ENCODE results near the gene VPS8. TPM values are rescaled to one million over a fixed set of nuclear protein-coding genes. Genes with fewer than 3 reads are reported as not detected.
"Not testable (repeated sequence)": the region's sequence is repeated elsewhere in the genome, so short reads cannot be mapped to it uniquely, and the experiment has no call there.

The VPS8 gene
- total RNA-seq, 1 experiment from 2014 or later: 39.7 TPM

GRCh38 chr3:184899953-184900595 is 88.1 kb downstream of the VPS8 start:
- Histone ChIP-seq H3K23me2 (ENCODE audit: insufficient read length, low read depth, low read length, poor library complexity, severe bottlenecking) (no peaks in the 10 kb centered on the region), H4K91ac (ENCODE audit: insufficient read length, low read depth, low read length) (no peak overlapping the region), H2BK15ac (ENCODE audit: low read depth, low read length) (no peak overlapping the region), H4K8ac (replicated peaks; ENCODE audit: insufficient read length, low read depth, low read length) (no peak overlapping the region), H2BK5ac (ENCODE audit: insufficient read length, low read length) (no peak overlapping the region), H2BK12ac (ENCODE audit: insufficient read length, low read depth, low read length) (no peak overlapping the region), H3K18ac (ENCODE audit: insufficient read length, low read depth, low read length) (no peak overlapping the region), H3K27ac (ENCODE audit: insufficient read length, low read depth, low read length) (peak overlapping the region; percentile 82), H3K14ac (ENCODE audit: insufficient read depth, low read length) (no peak overlapping the region), H3K9me3 (ENCODE audit: control insufficient read depth, low read depth, low read length) (no peaks in the 10 kb centered on the region), H2BK120ac (ENCODE audit: low read depth, low read length, poor library complexity, severe bottlenecking) (no peak overlapping the region), H3K4me1 (ENCODE audit: insufficient read depth, low read length) (peaks cover 4% of the 10 kb centered on the region; the same call in 1 of the 2 replicates), H4K5ac (ENCODE audit: insufficient read length, low read depth, low read length) (no peak overlapping the region), H3K4me2 (ENCODE audit: insufficient read depth, insufficient read length, low read length) (peak overlapping the region; percentile 4), H3K4ac (ENCODE audit: low read depth, low read length) (no peak overlapping the region), H3K79me1 (ENCODE audit: insufficient read depth, low read depth, low read length, poor library complexity, severe bottlenecking) (no peaks in the 10 kb centered on the region), H3K79me2 (ENCODE audit: insufficient read depth, low read length) (no peaks in the 10 kb centered on the region), H3K27me3 (ENCODE audit: insufficient read depth, low read length) (no peaks in the 10 kb centered on the region), H2BK20ac (ENCODE audit: low read depth, low read length, poor library complexity, severe bottlenecking) (no peak overlapping the region), H2AK5ac (ENCODE audit: insufficient read length, low read length) (no peak overlapping the region), H3T11ph (ENCODE audit: low read length) (no peak overlapping the region), H3K23ac (ENCODE audit: insufficient read length, low read depth, low read length) (no peak overlapping the region), H3K56ac (ENCODE audit: insufficient read length, low read depth, low read length) (no peak overlapping the region), H3K9ac (ENCODE audit: extremely low read depth, insufficient read length, low read length) (no peak overlapping the region), H4K20me1 (ENCODE audit: control insufficient read depth, insufficient read depth, insufficient read length) (no peaks in the 10 kb centered on the region), H2AFZ (ENCODE audit: low read length) (no peak overlapping the region)
- no peak for DNase-seq
- no CpG with 5 or more reads among the region's 5 CpGs for WGBS (ENCODE audit: extremely low coverage, insufficient read length, low lambda C conversion rate)
- TF ChIP-seq CTCF (conservative IDR thresholded peaks at IDR 0.05): no peak
- Mint-ChIP-seq H3K4me1 (peaks cover 29 to 36% of the 10 kb centered on the region in 2 experiments), H3K36me3 (ENCODE audit: insufficient read depth in 1 of 3, low read depth in 3 of 3) (peaks cover 14 to 20% (median 19%) of the 10 kb centered on the region in 3 experiments), H3K27me3 (ENCODE audit: low read depth) (no peaks in the 10 kb centered on the region; the same call in 1 of the 2 replicates), H3K27ac (peak overlapping the region; percentile 59 to 98 (median 93)), H3K9me3 (peaks cover 13 to 14% of the 10 kb centered on the region in 2 experiments), H3K4me3 (peak overlapping the region; percentile 41 to 62; a peak in 4 of 5 replicates)

- Mint-ChIP-seq H3K36me3 (ENCODE audit: insufficient read depth in 1 of 3, low read depth in 3 of 3) (peaks cover 19 to 23% (median 23%) of the 10 kb centered on the region in 3 experiments), H3K9me3 (peaks cover 17 to 19% of the 10 kb centered on the region in 2 experiments), H3K27ac (peak overlapping the region; percentile 77 to 90 (median 88)), H3K4me1 (peaks cover 61% of the 10 kb centered on the region in 2 experiments)
- H3K4me1 ChIP-seq (ENCODE audit: insufficient read depth, low read length): peaks cover 28% of the 10 kb centered on the region; the same call in 1 of the 2 replicates
- H3K4ac ChIP-seq (ENCODE audit: low read depth, low read length); H2AFZ ChIP-seq (ENCODE audit: low read length); H2AK5ac ChIP-seq (ENCODE audit: insufficient read length, low read length); H2BK5ac ChIP-seq (ENCODE audit: insufficient read length, low read length); H3K27me3 ChIP-seq (ENCODE audit: insufficient read depth, low read length); H4K91ac ChIP-seq (ENCODE audit: insufficient read length, low read depth, low read length); H2BK20ac ChIP-seq (ENCODE audit: low read depth, low read length, poor library complexity, severe bottlenecking); H3T11ph ChIP-seq (ENCODE audit: low read length); H4K8ac ChIP-seq (replicated peaks; ENCODE audit: insufficient read length, low read depth, low read length); H2BK12ac ChIP-seq (ENCODE audit: insufficient read length, low read depth, low read length); H3K23ac ChIP-seq (ENCODE audit: insufficient read length, low read depth, low read length); H3K79me1 ChIP-seq (ENCODE audit: insufficient read depth, low read depth, low read length, poor library complexity, severe bottlenecking); H2BK120ac ChIP-seq (ENCODE audit: low read depth, low read length, poor library complexity, severe bottlenecking); H3K9ac ChIP-seq (ENCODE audit: extremely low read depth, insufficient read length, low read length); H3K27me3 Mint-ChIP-seq (ENCODE audit: low read depth); H3K18ac ChIP-seq (ENCODE audit: insufficient read length, low read depth, low read length); H2BK15ac ChIP-seq (ENCODE audit: low read depth, low read length); H3K23me2 ChIP-seq (ENCODE audit: insufficient read length, low read depth, low read length, poor library complexity, severe bottlenecking); H3K9me3 ChIP-seq (ENCODE audit: control insufficient read depth, low read depth, low read length); H3K79me2 ChIP-seq (ENCODE audit: insufficient read depth, low read length); DNase-seq; H3K4me3 Mint-ChIP-seq; H3K14ac ChIP-seq (ENCODE audit: insufficient read depth, low read length); H4K20me1 ChIP-seq (ENCODE audit: control insufficient read depth, insufficient read depth, insufficient read length); H3K56ac ChIP-seq (ENCODE audit: insufficient read length, low read depth, low read length): not testable (repeated sequence)
- whole genome bisulfite sequencing (ENCODE audit: extremely low coverage, insufficient read length, low lambda C conversion rate): no CpG with 5 or more reads among the region's 4 CpGs
- peak overlapping the region; percentile 60 for H4K5ac ChIP-seq (ENCODE audit: insufficient read length, low read depth, low read length)
- H3K27ac ChIP-seq (ENCODE audit: insufficient read length, low read depth, low read length): peak overlapping the region; percentile 78
- H3K4me2 ChIP-seq (ENCODE audit: insufficient read depth, insufficient read length, low read length): peak overlapping the region; percentile 17
These were observed 95.1 kb downstream of the VPS8 start for GRCh38 chr3:184907031-184907430.
